HEK293 (cell line): ENCODE data around the gene ADGB.
"Not testable (repeated sequence)": the region's sequence is repeated elsewhere in the genome, so short reads cannot be mapped to it uniquely, and the experiment has no call there.

Experiments used
- CTCF ChIA-PET: fragments of 350-600 bp; formaldehyde crosslinking; extraction: SDS; loops from one replicate; lab custom pipeline; 2021; ENCODE audit warnings: antibody characterized with exemption; lab: Yijun Ruan, JAX
- POLR2A ChIA-PET: fragments of 300-600 bp; formaldehyde crosslinking; extraction: SDS; loops from one replicate; lab custom pipeline; 2020; ENCODE audit warnings: antibody characterized with exemption, inconsistent platforms; lab: Yijun Ruan, JAX
- H3K27ac ChIP-seq: fragments of 200-500 bp; sonication (Bioruptor generic); 2 replicates; pipeline ENCODE4 v1.5.1; 2014; ENCODE audit warnings: low read depth, low read length, control low read depth, inconsistent platforms; ENCODE audit errors: extremely low read depth
- H3K36me3 ChIP-seq, 2 experiments: fragments of 200-500 bp in 1 of 2; sonication (Bioruptor generic) in 1 of 2; 1 replicate in 1 of 2; 2 replicates in 1 of 2; pipeline ENCODE4 v1.5.1; 2014 to 2017; ENCODE audit warnings: inconsistent platforms in 2 of 2, low read length in 2 of 2; ENCODE audit not compliant: control insufficient read depth in 2 of 2, insufficient read depth in 1 of 2
- H3K4me1 ChIP-seq: fragments of 200-500 bp; sonication (Bioruptor generic); 2 replicates; pipeline ENCODE4 v1.5.1; 2014; ENCODE audit warnings: mild to moderate bottlenecking, low read length, inconsistent platforms; ENCODE audit not compliant: control insufficient read depth, insufficient read depth
- H3K4me3 ChIP-seq: 2 replicates; pipeline ENCODE4 v1.5.1; 2011; ENCODE audit warnings: low read depth, mild to moderate bottlenecking, control low read depth, low read length, moderate library complexity
- H3K9me3 ChIP-seq: fragments of 200-500 bp; sonication (Bioruptor generic); 2 replicates; pipeline ENCODE4 v1.5.1; 2014; ENCODE audit warnings: low read depth, low read length, inconsistent platforms; ENCODE audit not compliant: control insufficient read depth, insufficient read depth
- GLI2 ChIP-seq: fragments of 450-650 bp; formaldehyde crosslinking; IDR thresholded peaks from 2 replicates; pipeline ENCODE4; 2017; ENCODE audit warnings: missing biosample characterization, missing genetic modification characterization, low read depth, borderline replicate concordance
- GLIS1 ChIP-seq: fragments of 450-650 bp; formaldehyde crosslinking; IDR thresholded peaks from 2 replicates; pipeline ENCODE4 v1.5.1; 2016; ENCODE audit warnings: missing biosample characterization, missing genetic modification characterization
- OVOL3 ChIP-seq: fragments of 450-650 bp; formaldehyde crosslinking; IDR thresholded peaks from 2 replicates; pipeline ENCODE4 v1.5.1; 2016; ENCODE audit warnings: missing biosample characterization, missing genetic modification characterization
- SCRT1 ChIP-seq: fragments of 450-650 bp; formaldehyde crosslinking; IDR thresholded peaks from 2 replicates; pipeline ENCODE4 v1.5.1; 2016; ENCODE audit warnings: missing biosample characterization, missing genetic modification characterization, borderline replicate concordance
- SP3 ChIP-seq: fragments of 450-650 bp; formaldehyde crosslinking; IDR thresholded peaks from 2 replicates; pipeline ENCODE4 v1.5.1; 2016; ENCODE audit warnings: missing biosample characterization, missing genetic modification characterization
- ZBTB48 ChIP-seq: fragments of 450-650 bp; formaldehyde crosslinking; IDR thresholded peaks from 2 replicates; pipeline ENCODE4 v1.5.1; 2016; ENCODE audit warnings: missing biosample characterization, missing genetic modification characterization
- ZFP41 ChIP-seq: fragments of 450-650 bp; formaldehyde crosslinking; IDR thresholded peaks from 2 replicates; pipeline ENCODE4 v1.5.1; 2016; ENCODE audit warnings: missing biosample characterization, missing genetic modification characterization, borderline replicate concordance
- ZNF133 ChIP-seq: fragments of 450-650 bp; formaldehyde crosslinking; IDR thresholded peaks from 2 replicates; pipeline ENCODE4 v1.5.1; 2016; ENCODE audit warnings: missing biosample characterization, missing genetic modification characterization
- ZNF19 ChIP-seq: fragments of 450-650 bp; formaldehyde crosslinking; IDR thresholded peaks from 2 replicates; pipeline ENCODE4; 2016; ENCODE audit warnings: missing biosample characterization, missing genetic modification characterization, low read depth
- ZNF211 ChIP-seq: fragments of 450-650 bp; formaldehyde crosslinking; IDR thresholded peaks from 2 replicates; pipeline ENCODE4 v1.5.1; 2016; ENCODE audit warnings: low read depth, missing biosample characterization, missing genetic modification characterization
- ZNF223 ChIP-seq: fragments of 450-650 bp; formaldehyde crosslinking; IDR thresholded peaks from 2 replicates; pipeline ENCODE4 v1.5.1; 2016; ENCODE audit warnings: missing biosample characterization, missing genetic modification characterization
- ZNF24 ChIP-seq: fragments of 450-650 bp; formaldehyde crosslinking; IDR thresholded peaks from 2 replicates; pipeline ENCODE4 v1.5.1; 2016; ENCODE audit warnings: missing biosample characterization, missing genetic modification characterization
- ZNF362 ChIP-seq: fragments of 450-650 bp; formaldehyde crosslinking; IDR thresholded peaks from 2 replicates; pipeline ENCODE4 v1.5.1; 2016; ENCODE audit warnings: missing biosample characterization, missing genetic modification characterization
- ZNF398 ChIP-seq: fragments of 450-650 bp; formaldehyde crosslinking; IDR thresholded peaks from 2 replicates; pipeline ENCODE4 v1.5.1; 2017; ENCODE audit warnings: missing biosample characterization, missing genetic modification characterization
- ZNF560 ChIP-seq: fragments of 450-650 bp; formaldehyde crosslinking; IDR thresholded peaks from 2 replicates; pipeline ENCODE4 v1.5.1; 2017; ENCODE audit warnings: missing biosample characterization, missing genetic modification characterization, borderline replicate concordance
- ZSCAN4 ChIP-seq: fragments of 450-650 bp; formaldehyde crosslinking; IDR thresholded peaks from 2 replicates; pipeline ENCODE4 v1.5.1; 2017; ENCODE audit warnings: missing biosample characterization, missing genetic modification characterization

ADGB gene

GRCh38 chr6:146805546-146806325 is 207.0 kb downstream of the ADGB start:
- no peaks in the 10 kb centered on the region for H3K4me1 ChIP-seq
- CTCF ChIA-PET, result no interaction called here
- no peak overlapping the region for H3K4me3 ChIP-seq
- POLR2A ChIA-PET, result no interaction called here
- TF ChIP-seq GLI2 (tag by site-specific recombination), result no peak
- no peak for TF ChIP-seq ZNF211 (tag by site-specific recombination)
- TF ChIP-seq, all 188 proteins: peak for 0
- H3K9me3 ChIP-seq, result no peaks in the 10 kb centered on the region
- no peaks in the 10 kb centered on the region for H3K36me3 ChIP-seq
- no peak overlapping the region for H3K27ac ChIP-seq

- H3K9me3 ChIP-seq, H3K4me3 ChIP-seq, POLR2A ChIA-PET, H3K36me3 ChIP-seq, H3K4me1 ChIP-seq, H3K27ac ChIP-seq: not testable (repeated sequence)
- CTCF ChIA-PET, result interaction anchor here (1.7 kb wide), 1 partner anchor 24 kb away, joined by 3 read pairs; no protein-coding TSS in a partner anchor
Observed at GRCh38 chr6:146809014-146809413, 210.2 kb downstream of the ADGB start.

- POLR2A ChIA-PET, CTCF ChIA-PET: not testable (repeated sequence)
Observed at GRCh38 chr6:146812811-146813321, 214.1 kb downstream of the ADGB start.

GRCh38 chr6:146813554-146813953 is 214.8 kb downstream of the ADGB start:
- H3K36me3 ChIP-seq, result no peaks in the 10 kb centered on the region
- ChIA-PET POLR2A (no interaction called here), CTCF (interaction anchor here (1.0 kb wide), 1 partner anchor 12 kb away, joined by 3 read pairs; no protein-coding TSS in a partner anchor)
- no peaks in the 10 kb centered on the region for H3K4me1 ChIP-seq
- no peak overlapping the region for H3K27ac ChIP-seq
- H3K4me3 ChIP-seq, result no peak overlapping the region
- TF ChIP-seq ZNF223 (no peak), ZNF19 (tag by site-specific recombination) (no peak)
- H3K9me3 ChIP-seq, result no peaks in the 10 kb centered on the region

More at GRCh38 chr6:146812811-146813321, 214.1 kb downstream of the ADGB start:
- not testable (repeated sequence) for H3K4me3 ChIP-seq, H3K36me3 ChIP-seq, H3K27ac ChIP-seq, H3K9me3 ChIP-seq, H3K4me1 ChIP-seq

GRCh38 chr6:146814148-146814750 is 215.5 kb downstream of the ADGB start:
- H3K27ac ChIP-seq, result no peak overlapping the region
- POLR2A ChIA-PET, result no interaction called here
- no peak for TF ChIP-seq ZFP41 (tag by site-specific recombination)
- TF ChIP-seq ZBTB48 (tag by site-specific recombination), result no peak
- TF ChIP-seq SP3, result no peak
- no peak for TF ChIP-seq ZNF211 (tag by site-specific recombination)
- TF ChIP-seq SCRT1, result no peak
- TF ChIP-seq ZNF24, result no peak
- TF ChIP-seq ZNF398 (tag by site-specific recombination), result no peak
- TF ChIP-seq GLIS1 (tag by site-specific recombination), result no peak
- no peak for TF ChIP-seq OVOL3 (tag by site-specific recombination)
- TF ChIP-seq ZSCAN4 (tag by site-specific recombination), result no peak
- TF ChIP-seq ZNF560 (tag by site-specific recombination), result no peak
- no peak for TF ChIP-seq ZNF133 (tag by site-specific recombination)
- no peak for TF ChIP-seq ZNF362 (tag by site-specific recombination)
- TF ChIP-seq, all 188 proteins: peak for 0
- Histone ChIP-seq H3K4me1 (no peaks in the 10 kb centered on the region), H3K9me3 (no peaks in the 10 kb centered on the region), H3K36me3 (no peaks in the 10 kb centered on the region), H3K4me3 (no peak overlapping the region)
- CTCF ChIA-PET, result interaction anchor here (0.6 to 1.0 kb wide), 2 partner anchors 11 to 979 kb away, joined by 3 read pairs; no protein-coding TSS in a partner anchor
